Uterus (tissue), 4 donors: ENCODE data around the gene POLR2B. TPM values are rescaled to one million over a fixed set of nuclear protein-coding genes. Genes with fewer than 3 reads are reported as not detected.

ENCODE experiments used
- DNase-seq, 2 donors: peaks; one replicate each; pipeline ENCODE4 v3.0.0-alpha.2; 2019 to 2020
- H3K27ac ChIP-seq, 2 donors: fragments of 200-600 bp; sonication (generic); 1 replicate in 1 of 2; 2 replicates in 1 of 2; pipeline ENCODE4 v1.5.1; 2016 to 2018
- H3K27me3 ChIP-seq, 2 donors: fragments of 200-600 bp; sonication (generic); one replicate each; pipeline ENCODE4 v1.5.1; 2018 to 2019; ENCODE audit warnings: control low read depth in 1 of 2
- H3K36me3 ChIP-seq, 2 donors: fragments of 200-600 bp; sonication (generic); one replicate each; pipeline ENCODE4 v1.5.1; 2019; ENCODE audit warnings: control low read depth in 1 of 2
- H3K4me1 ChIP-seq, 2 donors: fragments of 200-600 bp; sonication (generic); one replicate each; pipeline ENCODE4 v1.5.1; 2018 to 2019; ENCODE audit warnings: control low read depth in 1 of 2
- H3K4me3 ChIP-seq, 2 donors: fragments of 200-600 bp; sonication (generic); 1 replicate in 1 of 2; 2 replicates in 1 of 2; pipeline ENCODE4 v1.5.1; 2018 to 2019; ENCODE audit warnings: mild to moderate bottlenecking in 1 of 2
- H3K9me3 ChIP-seq, 2 donors: fragments of 200-600 bp; sonication (generic); one replicate each; pipeline ENCODE4 v1.5.1; 2019; ENCODE audit warnings: control low read depth in 1 of 2
- CTCF ChIP-seq, 4 experiments: fragments of 200-600 bp in 2 of 4; fragments of 450-650 bp in 2 of 4; sonication (generic) in 2 of 4; IDR thresholded peaks; one replicate each; pipeline ENCODE4 v1.5.1; 2016 to 2019; ENCODE audit warnings: antibody characterized with exemption in 4 of 4, mild to moderate bottlenecking in 2 of 4, moderate library complexity in 1 of 4
- POLR2A ChIP-seq, 2 donors: fragments of 450-650 bp; IDR thresholded peaks; one replicate each; pipeline ENCODE4 v1.6.1; 2016; ENCODE audit warnings: antibody characterized with exemption in 2 of 2, mild to moderate bottlenecking in 1 of 2, moderate library complexity in 1 of 2
- intact Hi-C: fragments of 100-400 bp; cut with DNase I; formaldehyde crosslinking; loops from one replicate; pipeline ENCODE4 v1.15.1; 2023; ENCODE audit warnings: low total_unique reads
- small RNA-seq: library from RNA; depleted of rRNA; stranded (forward); fragments of <200 nt; gene quantifications from one replicate; pipeline ENCODE3, GENCODE V24; 2016
- total RNA-seq, 4 donors: library from RNA; depleted of rRNA in 3 of 4; stranded (reverse); fragments of >200 nt in 3 of 4; gene quantifications; one replicate each; pipeline versions ENCODE4 v1.1.0 to v1.2.4, GENCODE V29; 2014 to 2023
- donor health status: DM: yes; HTN: yes; CAD: no.

Gene POLR2B
- total RNA-seq, 4 donors from 2014 or later, result 35.9 to 211 (median 117) TPM

DNA sequence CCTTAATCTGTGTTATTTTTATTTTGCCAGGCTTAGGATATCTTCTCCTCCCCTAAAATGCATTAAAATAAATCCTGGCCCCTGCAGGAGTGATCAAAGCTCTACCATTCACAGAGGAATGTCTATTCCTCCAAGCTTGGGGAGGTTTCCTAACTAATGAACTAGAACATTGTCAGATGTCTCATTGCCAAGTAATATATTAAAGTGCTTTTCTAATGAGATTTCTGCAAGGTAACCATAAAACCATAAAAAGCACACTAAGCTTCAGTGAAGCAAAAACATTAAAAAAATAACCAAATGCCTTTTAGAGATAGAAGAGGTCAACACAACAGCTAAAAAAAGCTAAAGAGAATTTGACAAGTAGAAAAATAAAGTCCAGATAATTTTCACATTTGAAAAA is 96.7 kb downstream of the POLR2B start:
- DNase-seq, result no peak
- Histone ChIP-seq H3K36me3 (no peaks in the 10 kb centered on the region), H3K4me3 (no peak overlapping the region), H3K27me3 (no peaks in the 10 kb centered on the region), H3K27ac (peak overlapping the region; percentile 0 to 28), H3K4me1 (peaks cover 0 to 3% of the 10 kb centered on the region in 2 donors), H3K9me3 (no peaks in the 10 kb centered on the region)
- TF ChIP-seq POLR2A (IDR thresholded peaks at IDR 0.05), result no peak
- intact Hi-C loops, result no loop called here

DNA sequence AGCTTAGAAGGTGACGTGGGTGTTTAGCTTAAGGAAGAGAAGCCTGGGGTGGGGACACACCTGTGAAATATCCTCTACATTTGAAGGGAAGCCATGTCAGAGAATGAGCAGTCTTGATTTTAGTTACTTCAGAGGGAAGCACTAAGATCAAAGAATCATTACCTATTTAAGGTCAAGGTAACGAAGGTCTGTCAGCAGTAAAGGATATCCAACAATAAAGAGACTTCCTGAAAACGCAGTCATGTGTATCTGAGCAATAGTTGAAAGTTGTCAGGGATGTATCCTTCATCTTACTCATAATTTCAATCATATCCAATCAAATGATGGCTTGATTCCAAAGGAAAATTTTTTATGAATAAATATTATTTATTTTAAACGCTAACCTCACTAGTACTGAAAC is 98.0 kb downstream of the POLR2B start:
- Histone ChIP-seq H3K27ac (peak overlapping the region in 1 of 2 donors; percentile 28), H3K4me3 (no peak overlapping the region), H3K36me3 (no peaks in the 10 kb centered on the region), H3K4me1 (peaks cover 0 to 12% of the 10 kb centered on the region in 2 donors), H3K9me3 (no peaks in the 10 kb centered on the region), H3K27me3 (no peaks in the 10 kb centered on the region)
- DNase-seq, result no peak
- intact Hi-C loops, result no loop called here
- no peak for TF ChIP-seq POLR2A (IDR thresholded peaks at IDR 0.05)
- no peak for TF ChIP-seq CTCF (IDR thresholded peaks at IDR 0.05)

DNA sequence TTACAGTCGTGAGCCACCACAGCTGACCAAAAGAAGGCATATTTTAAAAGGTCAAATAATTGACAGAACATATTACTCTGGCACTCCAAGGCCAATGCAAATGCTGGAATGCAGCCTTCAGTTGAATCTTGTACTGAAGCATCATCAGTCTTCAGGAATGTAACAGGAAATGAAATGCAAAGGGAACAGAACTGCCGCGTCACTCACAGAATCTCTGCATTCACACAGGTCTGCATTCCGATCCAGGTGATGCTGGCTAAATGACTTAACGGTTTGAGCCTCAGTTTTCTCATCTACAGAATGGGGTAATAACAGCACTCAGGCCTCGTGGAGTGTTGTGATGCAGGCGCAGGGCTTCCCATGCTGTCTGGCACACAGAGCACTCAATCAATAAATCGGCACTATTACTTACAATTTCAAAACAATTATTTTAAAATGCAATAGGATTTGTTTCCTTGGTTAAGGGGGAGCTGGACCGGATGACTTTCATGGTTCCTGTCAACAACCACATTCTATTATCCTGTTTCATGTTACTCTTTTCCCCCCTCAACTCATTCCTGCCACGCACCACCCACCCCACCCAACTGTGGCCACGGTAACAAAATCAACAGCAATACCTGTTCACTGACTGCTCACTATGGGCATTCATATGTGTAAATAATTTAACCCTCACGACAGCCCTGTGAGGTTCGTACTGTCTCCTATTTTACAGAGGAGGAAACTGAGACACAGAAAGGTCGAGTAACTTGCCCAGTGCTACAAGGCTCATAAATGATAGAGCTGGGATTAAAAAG is 99.1 kb downstream of the POLR2B start:
- no peaks in the 10 kb centered on the region for H3K36me3 ChIP-seq
- peak overlapping the region in 1 of 2 donors; percentile 79 for H3K27ac ChIP-seq
- TF ChIP-seq POLR2A (IDR thresholded peaks at IDR 0.05), result no peak
- no peak for TF ChIP-seq CTCF (IDR thresholded peaks at IDR 0.05)
- H3K9me3 ChIP-seq, result no peaks in the 10 kb centered on the region
- no peaks in the 10 kb centered on the region for H3K27me3 ChIP-seq
- peaks cover 0 to 12% of the 10 kb centered on the region in 2 donors for H3K4me1 ChIP-seq
- no peak for DNase-seq
- H3K4me3 ChIP-seq, result no peak overlapping the region
- intact Hi-C loops, result no loop called here

DNA sequence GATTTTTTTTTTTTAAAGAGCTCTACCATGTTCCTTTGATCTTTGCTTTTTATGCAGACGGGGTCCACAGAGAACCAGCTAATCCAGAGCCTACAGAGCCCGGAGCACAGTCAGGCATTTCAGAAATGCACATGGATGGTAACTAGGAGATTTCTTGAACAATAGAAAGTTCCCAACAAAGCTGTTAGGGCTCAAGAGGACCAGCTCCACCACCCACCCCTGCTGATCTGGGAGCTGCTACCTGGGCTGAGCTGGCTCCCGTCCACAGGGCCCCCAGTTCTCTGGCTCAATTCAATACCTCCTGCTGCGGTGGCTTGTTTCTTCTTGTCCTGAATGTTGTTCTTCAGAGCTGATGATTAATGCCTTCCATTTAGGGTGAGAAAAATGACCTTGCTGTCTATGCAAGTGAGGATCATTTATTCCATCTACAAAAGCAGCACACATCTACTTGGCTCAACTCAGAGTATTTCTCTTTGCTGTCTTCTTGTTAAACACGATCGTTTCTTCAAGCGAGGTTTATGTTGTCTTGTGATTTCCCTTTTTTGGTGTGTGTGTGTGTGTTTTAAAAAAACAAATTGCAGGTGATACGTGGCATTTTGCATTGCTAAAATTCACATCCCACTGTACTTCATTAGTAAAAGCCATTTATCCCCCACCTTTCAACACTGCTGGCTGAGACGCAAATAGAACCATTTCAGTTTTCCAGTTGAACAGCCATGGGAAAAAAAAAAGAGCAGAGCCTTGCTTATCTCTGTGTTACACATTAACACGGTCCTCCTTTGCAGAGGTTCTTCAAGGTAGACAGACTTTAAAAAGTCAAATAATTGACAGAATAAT is 100.2 kb downstream of the POLR2B start:
- TF ChIP-seq POLR2A (IDR thresholded peaks at IDR 0.05), result no peak
- TF ChIP-seq CTCF (IDR thresholded peaks at IDR 0.05), result no peak
- Histone ChIP-seq H3K27me3 (no peaks in the 10 kb centered on the region), H3K27ac (peak overlapping the region; percentile 18 to 79), H3K36me3 (no peaks in the 10 kb centered on the region), H3K4me3 (no peak overlapping the region), H3K4me1 (peaks cover 0 to 12% of the 10 kb centered on the region in 2 donors), H3K9me3 (no peaks in the 10 kb centered on the region)
- no peak for DNase-seq
- intact Hi-C loops, result no loop called here

Small RNAs within 50 kb of the gene (small RNA-seq; reads per million reads assigned to genes)
- gene RNU6-998P, result not detected

Other genes starting within 250 kb of the POLR2B start
- gene SPINK2, start 157.2 kb upstream of the POLR2B start, total RNA-seq, result not detected
- 10 to 100 TPM in 3 of 4 donors, 1 to 10 TPM in 1; 9.2 to 82.7 (median 27.4) TPM for gene REST, start 71.0 kb upstream of the POLR2B start, total RNA-seq
- 10 to 100 TPM; 14.1 to 21.8 (median 18.4) TPM for gene NOA1, start 1.3 kb upstream of the POLR2B start, total RNA-seq
- gene IGFBP7, start 131.5 kb downstream of the POLR2B start, total RNA-seq, result 1,000 to 10,000 TPM in 1 of 4 donors, 100 to 1,000 TPM in 3; 225 to 1,715 (median 711) TPM